ENCODE measurements around the gene MLYCD.
"Not testable (repeated sequence)": the region's sequence is repeated elsewhere in the genome, so short reads cannot be mapped to it uniquely, and the experiment has no call there.

The MLYCD gene

GRCh38 chr16:83950862-83951399 is 52.0 kb downstream of the MLYCD start:
- DNase-seq (ENCODE audit: low read depth, low spot score); H3K4me3 ChIP-seq (ENCODE audit: low read length): not testable (repeated sequence)

GRCh38 chr16:83951544-83951943 is 52.6 kb downstream of the MLYCD start:
- DNase-seq (ENCODE audit: low read depth, low spot score) = no peak
- no peak overlapping the region for H3K4me3 ChIP-seq (ENCODE audit: low read length)

GRCh38 chr16:83952587-83952939 is 53.6 kb downstream of the MLYCD start:
- DNase-seq (ENCODE audit: low read depth, low spot score) = no peak

GRCh38 chr16:83952940-83953795 is 54.3 kb downstream of the MLYCD start, which contains the start of gene OSGIN1:
Gene OSGIN1 (plus strand): TSS chr16:83953240. CDS start chr16:83957672, 4,432 bp downstream.
- H3K4me3 ChIP-seq (ENCODE audit: low read length) = peak within 1 kb of the TSS; percentile 60
- peak; percentile 69 for DNase-seq (ENCODE audit: low read depth, low spot score)

More at GRCh38 chr16:83952587-83952939, 53.6 kb downstream of the MLYCD start:
- H3K4me3 ChIP-seq (ENCODE audit: low read length) = peak overlapping the region; percentile 60

GRCh38 chr16:83953796-83954576 is 55.1 kb downstream of the MLYCD start:
- peak; percentile 83 for DNase-seq (ENCODE audit: low read depth, low spot score)
- peak overlapping the region; percentile 60 for H3K4me3 ChIP-seq (ENCODE audit: low read length)

GRCh38 chr16:83954577-83955016 is 55.7 kb downstream of the MLYCD start:
- DNase-seq (ENCODE audit: low read depth, low spot score) = no peak
- H3K4me3 ChIP-seq (ENCODE audit: low read length) = no peak overlapping the region

- no peak overlapping the region for H3K4me3 ChIP-seq (ENCODE audit: low read length)
- no peak for DNase-seq (ENCODE audit: low read depth, low spot score)
Measured at GRCh38 chr16:83955218-83956130, 56.6 kb downstream of the MLYCD start.

- DNase-seq (ENCODE audit: low read depth, low spot score) = peak; percentile 57
- no peak overlapping the region for H3K4me3 ChIP-seq (ENCODE audit: low read length)
Measured at GRCh38 chr16:83956336-83957289, 57.7 kb downstream of the MLYCD start.

- H3K4me3 ChIP-seq (ENCODE audit: low read length) = no peak overlapping the region
- no peak for DNase-seq (ENCODE audit: low read depth, low spot score)
Measured at GRCh38 chr16:83957296-83957855, 58.5 kb downstream of the MLYCD start.

- no peak for DNase-seq (ENCODE audit: low read depth, low spot score)
Measured at GRCh38 chr16:83958137-83958845, 59.4 kb downstream of the MLYCD start.

GRCh38 chr16:83958846-83959565 is 60.1 kb downstream of the MLYCD start:
- DNase-seq (ENCODE audit: low read depth, low spot score) = no peak
- no peak overlapping the region for H3K4me3 ChIP-seq (ENCODE audit: low read length)

More at GRCh38 chr16:83958137-83958845, 59.4 kb downstream of the MLYCD start:
- no peak overlapping the region for H3K4me3 ChIP-seq (ENCODE audit: low read length)

GRCh38 chr16:83959656-83960434 is 60.9 kb downstream of the MLYCD start:
- H3K4me3 ChIP-seq (ENCODE audit: low read length) = no peak overlapping the region
- DNase-seq (ENCODE audit: low read depth, low spot score) = no peak

GRCh38 chr16:83960521-83961249 is 61.8 kb downstream of the MLYCD start:
- DNase-seq (ENCODE audit: low read depth, low spot score) = no peak
- no peak overlapping the region for H3K4me3 ChIP-seq (ENCODE audit: low read length)

- no peak overlapping the region for H3K4me3 ChIP-seq (ENCODE audit: low read length)
- no peak for DNase-seq (ENCODE audit: low read depth, low spot score)
Measured at GRCh38 chr16:83961591-83961990, 62.7 kb downstream of the MLYCD start.

Data from Jurkat, Clone E6-1 (cell line).